PC-3 (cell line): Measurements from ENCODE around the gene NOC2L.

Experiments used
- EZH2phosphoT487 ChIP-seq: fragments of 300-600 bp; sonication (generic); IDR thresholded peaks from 2 replicates; pipeline ENCODE4 v1.6.1; 2018; ENCODE audit warnings: mild to moderate bottlenecking, antibody characterized with exemption, low read length, borderline replicate concordance
- TF ChIP-seq, protein P1 (sequence below): fragments of 300-600 bp; sonication (generic); conservative IDR thresholded peaks from 2 replicates; pipeline ENCODE4 v1.5.1; 2017; ENCODE audit warnings: antibody characterized with exemption, low read depth, mild to moderate bottlenecking, low read length

DNA sequence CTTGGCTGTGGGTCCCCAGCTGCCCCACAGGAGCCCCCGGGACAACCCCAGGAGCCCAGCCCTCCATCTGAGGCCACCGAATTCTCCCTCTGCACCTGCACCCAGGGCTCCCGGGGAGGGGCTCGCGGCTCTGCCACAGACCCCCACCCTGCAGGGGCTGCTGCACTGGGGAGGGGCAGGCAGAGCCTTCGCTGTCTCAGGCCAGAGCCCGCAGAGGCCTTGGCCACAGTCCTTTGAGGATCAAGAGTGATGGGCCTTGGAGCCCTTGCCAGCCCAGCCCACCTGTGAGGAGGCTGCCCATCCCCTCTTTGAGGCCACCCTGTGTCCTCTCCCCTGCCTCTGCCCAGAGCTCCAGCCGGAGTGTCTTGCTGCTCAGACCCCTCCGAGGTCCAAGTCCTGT is 16.3 kb upstream of the NOC2L start:
- TF ChIP-seq, protein P1, sequence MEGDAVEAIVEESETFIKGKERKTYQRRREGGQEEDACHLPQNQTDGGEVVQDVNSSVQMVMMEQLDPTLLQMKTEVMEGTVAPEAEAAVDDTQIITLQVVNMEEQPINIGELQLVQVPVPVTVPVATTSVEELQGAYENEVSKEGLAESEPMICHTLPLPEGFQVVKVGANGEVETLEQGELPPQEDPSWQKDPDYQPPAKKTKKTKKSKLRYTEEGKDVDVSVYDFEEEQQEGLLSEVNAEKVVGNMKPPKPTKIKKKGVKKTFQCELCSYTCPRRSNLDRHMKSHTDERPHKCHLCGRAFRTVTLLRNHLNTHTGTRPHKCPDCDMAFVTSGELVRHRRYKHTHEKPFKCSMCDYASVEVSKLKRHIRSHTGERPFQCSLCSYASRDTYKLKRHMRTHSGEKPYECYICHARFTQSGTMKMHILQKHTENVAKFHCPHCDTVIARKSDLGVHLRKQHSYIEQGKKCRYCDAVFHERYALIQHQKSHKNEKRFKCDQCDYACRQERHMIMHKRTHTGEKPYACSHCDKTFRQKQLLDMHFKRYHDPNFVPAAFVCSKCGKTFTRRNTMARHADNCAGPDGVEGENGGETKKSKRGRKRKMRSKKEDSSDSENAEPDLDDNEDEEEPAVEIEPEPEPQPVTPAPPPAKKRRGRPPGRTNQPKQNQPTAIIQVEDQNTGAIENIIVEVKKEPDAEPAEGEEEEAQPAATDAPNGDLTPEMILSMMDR: no peak
- no peak for TF ChIP-seq EZH2phosphoT487
